SH-SY5Y (cell line): Measurements from ENCODE around the gene NOC4L.

ENCODE experiments used
- GATA2 ChIP-seq: IDR thresholded peaks from 2 replicates; pipeline ENCODE4 v1.6.1; 2011; ENCODE audit warnings: mild to moderate bottlenecking, low read depth, low read length
- GATA3 ChIP-seq: IDR thresholded peaks from 2 replicates; pipeline ENCODE4 v1.6.1; 2011; ENCODE audit warnings: low read depth, mild to moderate bottlenecking, low read length, moderate library complexity

Gene NOC4L

GRCh38 chr12:132138941-132139871, 5.1 kb upstream of the NOC4L start:
- TF ChIP-seq GATA2: no peak

- no peak for TF ChIP-seq GATA3
- no peak for TF ChIP-seq GATA2
Observed at GRCh38 chr12:132139912-132140311, 4.3 kb upstream of the NOC4L start.

GRCh38 chr12:132140501-132140900, 3.8 kb upstream of the NOC4L start:
- TF ChIP-seq GATA2 (no peak), GATA3 (no peak)

GRCh38 chr12:132140918-132141841, 3.1 kb upstream of the NOC4L start:
- no peak for TF ChIP-seq GATA2
- no peak for TF ChIP-seq GATA3

- TF ChIP-seq GATA2 (no peak), GATA3 (no peak)
Observed at GRCh38 chr12:132141976-132142678, 2.1 kb upstream of the NOC4L start.

GRCh38 chr12:132142679-132143335, 1.4 kb upstream of the NOC4L start:
- TF ChIP-seq GATA3 (no peak), GATA2 (no peak)

GRCh38 chr12:132143336-132144071, 753 bp upstream of the NOC4L start:
- TF ChIP-seq GATA3 (no peak), GATA2 (no peak)

- no peak for TF ChIP-seq GATA3
- TF ChIP-seq GATA2: no peak
Observed at GRCh38 chr12:132144810-132145168, 532 bp downstream of the NOC4L start.

GRCh38 chr12:132145334-132145733, 1.1 kb downstream of the NOC4L start:
- no peak for TF ChIP-seq GATA3
- TF ChIP-seq GATA2: no peak

- TF ChIP-seq GATA3 (no peak), GATA2 (no peak)
Observed at GRCh38 chr12:132146098-132146497, 1.8 kb downstream of the NOC4L start.

- TF ChIP-seq GATA3 (no peak), GATA2 (no peak)
Observed at GRCh38 chr12:132146772-132147422, 2.6 kb downstream of the NOC4L start.

GRCh38 chr12:132147423-132148367, 3.4 kb downstream of the NOC4L start:
- TF ChIP-seq GATA3 (no peak), GATA2 (no peak)
